NCI-H1436 (cell line): ENCODE data around the gene NUP62.

ENCODE experiments used
- DNase-seq: peaks from one replicate; lab custom pipeline; 2025; lab: John Stamatoyannopoulos, UW

The NUP62 gene

DNA sequence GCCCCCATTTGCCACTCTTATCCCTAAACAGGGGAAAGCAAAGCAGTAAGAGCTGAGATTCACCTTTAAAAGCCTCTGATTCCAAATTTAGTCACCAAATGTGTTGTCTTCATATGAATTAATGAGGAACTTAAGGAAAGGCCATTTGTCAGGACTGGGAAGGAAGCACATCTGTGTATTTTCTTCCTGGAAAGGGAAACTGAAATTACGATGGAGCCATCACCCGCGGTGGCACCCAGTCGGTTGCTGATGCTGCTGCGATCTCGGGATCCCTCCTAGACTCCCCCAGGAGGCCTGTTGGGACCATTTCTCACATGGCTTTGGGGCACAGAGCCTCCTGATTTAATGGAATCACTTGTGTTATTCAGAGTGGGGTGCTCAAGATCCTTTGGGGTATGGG is 25.2 kb downstream of the NUP62 start:
- no peak for DNase-seq

- no peak for DNase-seq
Measured at GRCh38 chr19:49896863-49897621, 32.3 kb downstream of the NUP62 start, which contains the start of gene IL4I1. IL4I1 (minus strand) TSS chr19:49896887; CDS start chr19:49896160, 727 bp downstream.

DNA sequence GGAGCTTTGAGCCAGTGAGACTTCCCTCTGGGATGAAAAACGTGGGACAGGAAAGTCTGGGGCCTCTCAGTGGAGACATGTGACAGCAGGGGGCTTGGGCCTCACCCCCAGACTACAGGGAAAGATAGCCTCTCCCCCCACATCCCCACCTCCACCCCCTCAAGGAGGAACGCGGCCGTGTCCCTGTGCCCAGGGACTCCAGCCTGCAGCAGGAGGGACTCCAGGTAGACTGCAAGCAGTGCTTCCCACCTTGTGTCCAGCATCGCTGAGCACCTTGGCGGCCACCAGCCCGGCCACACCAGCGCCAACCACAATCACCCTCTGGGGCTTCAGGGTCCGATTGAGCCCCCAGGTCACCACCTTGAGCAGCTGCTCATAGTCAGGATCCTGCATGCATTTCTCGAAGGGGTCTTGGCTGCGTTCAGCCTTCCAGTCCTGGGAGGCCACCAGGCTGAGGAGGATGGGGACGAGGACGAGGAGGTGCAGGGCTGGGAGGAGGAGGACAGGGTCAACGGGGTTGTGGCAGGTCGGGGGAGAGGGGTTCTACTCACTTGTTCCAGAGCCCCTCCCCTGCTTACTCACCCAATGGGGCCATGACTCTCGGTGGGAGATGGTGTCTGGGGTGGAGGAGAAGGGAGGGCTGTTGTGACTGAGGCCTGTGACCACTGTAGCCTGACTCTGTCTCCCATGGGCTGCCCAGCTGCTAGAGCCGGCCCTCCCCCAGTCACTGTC is 33.6 kb downstream of the NUP62 start:
- DNase-seq, result no peak

DNA sequence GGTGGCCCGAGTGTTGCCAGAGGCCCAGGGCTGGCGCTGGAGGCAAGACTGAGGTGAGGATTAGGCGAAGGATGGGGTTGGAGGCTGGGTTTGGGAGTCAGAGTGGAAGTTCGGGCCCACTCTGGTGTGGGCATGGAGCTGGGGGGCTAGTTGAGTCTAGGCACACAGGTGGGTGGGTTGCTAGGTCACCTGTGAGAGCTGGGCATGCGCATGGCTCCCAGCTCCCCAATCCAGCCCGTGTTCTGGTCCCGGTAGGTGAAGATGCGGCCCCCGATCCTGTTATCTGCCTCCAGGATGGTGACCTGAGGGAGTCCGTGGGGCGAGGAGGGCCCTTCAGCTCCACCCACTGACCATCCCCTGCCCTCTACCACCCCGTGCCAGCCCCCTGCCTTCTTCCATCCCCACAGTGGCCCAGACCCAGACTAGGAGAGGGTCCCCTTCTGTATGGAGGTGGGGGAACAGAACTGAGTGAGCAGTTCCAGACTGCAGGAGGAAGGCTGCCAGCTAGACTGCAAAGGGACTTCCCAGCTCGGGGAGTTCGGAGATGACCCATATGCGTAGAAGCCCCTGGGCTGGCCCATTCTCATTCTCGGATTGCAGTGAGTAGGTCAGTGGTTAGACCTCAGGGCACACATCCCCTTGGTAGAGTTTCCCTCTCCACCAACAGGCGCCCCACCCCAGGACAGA is 34.3 kb downstream of the NUP62 start:
- no peak for DNase-seq

GRCh38 chr19:49894011-49894664 is 35.2 kb downstream of the NUP62 start:
- DNase-seq, result no peak

DNA sequence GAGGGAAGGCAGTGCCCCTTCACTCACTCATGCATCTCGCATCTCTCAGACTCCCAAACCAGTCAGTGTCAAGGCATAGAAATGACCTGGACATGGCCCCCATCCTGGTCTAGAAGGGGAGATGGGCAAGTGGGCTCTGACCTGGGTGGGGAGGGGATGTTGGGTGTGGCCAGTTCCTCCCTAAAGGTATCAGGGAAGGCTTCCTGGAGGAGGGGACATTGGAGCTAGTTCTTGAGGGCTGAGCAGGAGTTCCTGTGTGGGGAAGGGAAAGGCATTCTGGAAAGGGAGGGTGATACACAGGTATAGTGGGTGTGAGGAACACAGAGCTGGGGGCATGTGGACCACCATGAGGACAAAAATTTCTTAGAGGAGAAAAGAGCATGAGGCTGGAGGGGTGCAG is 36.6 kb downstream of the NUP62 start:
- no peak for DNase-seq

DNA sequence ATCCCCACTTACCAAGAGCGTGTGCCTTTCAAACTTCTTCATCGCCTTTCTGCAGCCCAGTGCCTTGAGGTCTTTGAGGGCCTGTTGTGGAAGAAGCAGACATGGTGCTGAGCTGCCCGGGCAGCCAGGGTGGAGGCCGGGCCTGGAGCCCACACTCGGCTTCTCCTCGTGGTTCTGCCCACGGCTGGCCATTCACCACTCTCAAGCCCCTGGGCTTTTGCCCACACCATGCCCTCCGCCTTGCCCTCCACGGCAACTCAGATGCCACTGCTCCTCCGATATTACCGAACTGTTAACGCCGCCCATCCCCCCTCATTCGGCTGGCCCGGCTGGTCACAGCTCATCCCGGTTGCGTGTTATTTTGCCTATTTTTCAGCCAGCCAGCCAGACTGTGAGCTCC is 37.9 kb downstream of the NUP62 start:
- no peak for DNase-seq

DNA sequence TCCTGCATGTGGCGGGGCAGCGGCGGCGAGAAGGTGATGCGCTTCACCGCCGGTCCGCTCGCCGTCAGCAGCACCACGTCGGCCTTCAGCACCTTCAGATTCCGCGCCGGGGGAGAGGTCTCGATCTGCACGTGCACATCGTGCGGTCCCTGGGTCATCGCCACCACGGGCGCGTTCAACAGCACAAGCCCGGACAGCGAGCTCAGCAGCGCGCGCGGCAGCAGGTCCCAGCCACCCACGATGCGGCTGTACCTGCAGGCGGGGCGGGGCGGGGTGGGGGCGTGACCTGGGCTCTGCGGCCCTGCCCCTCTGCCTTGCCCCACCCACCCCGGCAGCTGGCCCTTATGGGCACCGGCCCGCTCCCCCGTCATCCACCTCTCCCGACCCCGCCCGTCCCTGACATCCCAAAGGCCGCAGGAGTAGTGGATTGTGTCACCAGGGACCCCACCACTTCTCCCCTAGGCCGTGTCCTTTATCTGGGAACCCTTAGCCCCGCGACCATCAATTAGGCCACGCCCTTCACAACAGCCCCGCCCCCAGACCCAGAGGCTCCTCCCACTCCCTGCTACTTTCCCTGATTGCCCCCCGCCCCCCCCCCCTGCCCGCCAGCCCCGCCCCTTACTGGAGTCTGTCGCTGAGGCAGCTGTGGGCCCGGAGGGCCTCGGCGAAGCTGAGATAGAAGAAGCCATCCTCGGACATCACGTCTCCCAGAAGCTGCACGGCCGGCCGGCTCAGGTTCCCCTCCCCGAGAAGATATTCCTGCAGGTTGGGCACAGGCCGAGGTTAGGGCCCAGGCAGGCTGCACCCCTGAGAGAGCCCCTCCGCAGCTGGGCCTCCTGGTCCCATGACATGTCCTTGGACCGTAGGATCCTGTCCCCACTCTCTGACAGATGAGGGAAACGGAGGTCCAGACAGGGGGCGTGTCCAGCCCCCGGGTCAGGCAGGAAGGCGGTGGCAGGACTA is 38.7 kb downstream of the NUP62 start:
- no peak for DNase-seq

DNA sequence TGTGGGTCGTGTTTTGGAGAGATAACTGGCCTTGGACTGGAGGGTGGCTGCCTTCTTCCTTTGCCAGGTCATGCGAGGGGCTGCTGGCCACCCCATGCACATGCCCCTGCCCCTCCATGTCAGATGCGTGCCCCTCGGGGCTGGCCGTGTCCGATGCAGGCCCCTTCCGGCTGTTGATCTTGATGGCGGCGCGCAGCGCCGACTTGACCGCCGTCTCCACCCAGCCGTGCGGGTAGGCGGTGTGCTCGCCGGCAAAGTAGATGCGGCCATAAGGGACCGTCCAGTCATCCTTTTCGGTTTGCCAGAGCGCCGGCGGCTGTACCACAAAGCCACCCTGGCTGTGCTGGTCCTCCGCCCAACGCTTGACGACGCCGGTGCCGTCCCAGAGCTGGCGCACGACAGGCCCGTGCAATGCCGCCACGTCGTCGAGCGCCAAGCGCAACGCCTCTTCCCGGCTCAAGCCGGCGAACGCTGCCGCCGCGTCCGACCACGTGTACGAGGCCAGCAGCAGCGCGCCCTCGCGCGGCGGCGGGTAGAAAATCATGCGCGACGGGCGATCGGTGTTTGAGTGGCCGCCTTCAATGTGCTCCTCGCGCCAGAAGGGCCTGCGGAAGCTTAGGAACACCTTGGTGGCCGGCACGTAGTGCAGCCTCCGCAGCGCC is 39.5 kb downstream of the NUP62 start:
- DNase-seq, result no peak

DNA sequence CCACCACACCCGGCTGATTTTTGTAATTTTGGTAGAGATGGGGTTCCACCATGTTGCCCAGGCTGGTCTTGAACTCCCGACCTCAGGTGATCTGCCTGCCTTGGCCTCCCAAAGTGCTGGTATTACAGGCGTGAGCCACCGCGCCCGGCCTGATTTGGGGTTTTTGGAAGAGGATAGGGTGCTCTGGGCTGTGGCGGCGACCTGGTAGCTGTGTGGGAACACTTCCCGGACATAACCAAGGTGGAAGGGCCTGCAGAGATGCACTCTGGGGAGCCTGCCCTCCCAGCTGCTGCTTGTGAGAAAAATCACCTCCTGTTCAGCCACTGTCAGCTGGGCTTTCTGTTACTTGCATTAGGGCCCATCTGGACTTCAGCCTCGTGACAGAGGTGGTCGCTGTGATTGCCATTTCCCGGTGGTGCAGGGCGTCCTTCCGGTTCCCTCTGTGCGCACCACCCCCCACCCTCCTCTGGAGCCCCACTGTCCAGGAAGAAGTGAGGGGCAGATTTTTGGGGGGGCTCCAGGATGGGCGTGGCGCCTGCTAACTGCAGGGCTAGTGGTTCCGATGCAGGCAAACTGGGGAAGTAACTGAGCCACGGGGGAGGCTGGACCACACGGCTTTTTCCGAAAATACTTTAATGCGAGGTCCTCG is 40.1 kb downstream of the NUP62 start:
- no peak for DNase-seq

- DNase-seq, result peak; percentile 49
Measured at GRCh38 chr19:49888510-49888824, 40.8 kb downstream of the NUP62 start.

- DNase-seq, result peak; percentile 57
Measured at GRCh38 chr19:49887665-49888509, 41.4 kb downstream of the NUP62 start.

DNA sequence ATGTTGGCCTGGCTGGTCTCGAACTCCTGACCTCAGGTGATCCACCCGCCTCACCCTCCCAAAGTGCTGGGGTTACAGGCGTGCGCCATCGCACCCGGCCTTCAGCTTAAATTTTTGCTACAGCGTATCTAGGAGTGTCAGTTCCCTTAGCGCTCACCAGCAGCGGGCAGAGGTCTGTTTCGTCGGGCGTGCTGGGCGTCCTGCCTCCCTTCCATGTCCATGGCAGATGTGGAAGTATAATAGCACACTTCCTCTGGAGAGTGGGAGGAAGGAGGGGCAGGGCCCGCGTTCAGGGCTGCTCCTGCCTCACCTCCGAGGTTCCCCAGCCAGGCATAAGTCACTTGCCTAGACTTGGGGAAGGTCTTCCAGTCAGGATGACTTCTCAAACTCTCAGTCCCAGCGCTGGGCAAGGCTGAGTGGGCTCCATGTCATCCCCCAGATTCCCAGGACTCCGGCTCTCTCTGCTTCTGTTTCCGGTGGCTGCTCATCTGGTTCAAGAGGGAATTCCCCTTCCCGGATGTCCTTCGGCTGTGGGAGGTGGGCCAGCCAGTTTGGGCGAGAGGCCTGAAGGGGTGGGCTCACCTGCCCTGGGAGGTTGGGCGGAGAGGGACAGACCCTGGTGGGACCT is 42.2 kb downstream of the NUP62 start:
- no peak for DNase-seq

DNA sequence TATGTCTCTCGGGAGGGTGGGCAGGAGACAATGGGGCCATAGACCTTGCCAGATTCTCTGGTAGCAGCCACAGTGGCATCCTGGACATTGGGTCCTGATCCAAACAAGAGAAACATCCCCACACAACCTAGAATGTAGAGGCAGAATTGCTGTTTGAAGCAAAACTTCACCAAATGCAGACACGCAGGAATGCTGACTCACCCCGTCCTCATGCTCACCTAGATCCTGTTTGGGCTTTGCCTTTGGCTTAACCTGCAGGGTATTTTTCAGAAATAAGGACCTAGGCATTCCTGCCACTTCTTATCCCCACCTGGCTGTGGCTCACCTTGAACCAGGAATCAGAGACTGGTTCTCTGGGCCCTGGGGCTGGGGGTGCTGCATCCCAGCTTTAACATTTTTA is 44.5 kb downstream of the NUP62 start:
- DNase-seq, result no peak

- no peak for DNase-seq
Measured at GRCh38 chr19:49884109-49884508, 45.2 kb downstream of the NUP62 start.

GRCh38 chr19:49883094-49883493 is 46.2 kb downstream of the NUP62 start:
- no peak for DNase-seq

- no peak for DNase-seq
Measured at GRCh38 chr19:49882643-49883042, 46.7 kb downstream of the NUP62 start.

- no peak for DNase-seq
Measured at GRCh38 chr19:49881672-49882394, 47.5 kb downstream of the NUP62 start.
